Measurements from ENCODE around the gene TNFAIP2. TPM values are rescaled to one million over a fixed set of nuclear protein-coding genes. Genes with fewer than 3 reads are reported as not detected.

TNFAIP2 gene
- polyA plus RNA-seq, 2 donors = 93.7 to 219 TPM

- Histone ChIP-seq H3K27me3 (ENCODE audit: control insufficient read depth in 1 of 2, insufficient read depth in 2 of 2, low read length in 2 of 2) (no peaks in the 10 kb centered on the region), H3K4me1 (ENCODE audit: control insufficient read depth in 2 of 2, insufficient read depth in 2 of 2, low read length in 1 of 2) (peaks cover 12 to 27% of the 10 kb centered on the region in 2 donors), H3K4me3 (ENCODE audit: low read depth in 1 of 2, low read length in 2 of 2) (no peak overlapping the region), H3K27ac (ENCODE audit: low read depth in 2 of 2, low read length in 1 of 2) (no peak overlapping the region), H3K9me3 (ENCODE audit: control insufficient read depth in 2 of 2, insufficient read depth in 1 of 2, low read depth in 1 of 2, low read length in 1 of 2) (no peaks in the 10 kb centered on the region), H3K36me3 (ENCODE audit: control insufficient read depth in 2 of 2, insufficient read depth in 2 of 2, low read length in 1 of 2) (peaks cover 0 to 37% of the 10 kb centered on the region in 2 donors)
- WGBS, 2 donors = 46 to 69% methylated on average over 2 of the region's 2 CpGs
Measured at GRCh38 chr14:103134405-103134804, 11.1 kb downstream of the TNFAIP2 start.

- no peak overlapping the region for H3K27ac ChIP-seq (ENCODE audit: low read depth in 2 of 2, low read length in 1 of 2)
- peaks cover 12 to 22% of the 10 kb centered on the region in 2 donors for H3K4me1 ChIP-seq (ENCODE audit: control insufficient read depth in 2 of 2, insufficient read depth in 2 of 2, low read length in 1 of 2)
- H3K9me3 ChIP-seq (ENCODE audit: control insufficient read depth in 2 of 2, insufficient read depth in 1 of 2, low read depth in 1 of 2, low read length in 1 of 2) = no peaks in the 10 kb centered on the region
- H3K27me3 ChIP-seq (ENCODE audit: control insufficient read depth in 1 of 2, insufficient read depth in 2 of 2, low read length in 2 of 2) = no peaks in the 10 kb centered on the region
- no peak overlapping the region for H3K4me3 ChIP-seq (ENCODE audit: low read depth in 1 of 2, low read length in 2 of 2)
- WGBS, 2 donors = 96% methylated on average over 13 to 14 of the region's 14 CpGs
- peaks cover 0 to 34% of the 10 kb centered on the region in 2 donors for H3K36me3 ChIP-seq (ENCODE audit: control insufficient read depth in 2 of 2, insufficient read depth in 2 of 2, low read length in 1 of 2)
Measured at GRCh38 chr14:103134919-103135318, 11.7 kb downstream of the TNFAIP2 start.

GRCh38 chr14:103135333-103136260 is 12.3 kb downstream of the TNFAIP2 start:
- WGBS, 2 donors = 83 to 85% methylated on average over 26 of the region's 26 CpGs
- H3K27ac ChIP-seq (ENCODE audit: low read depth in 2 of 2, low read length in 1 of 2) = peak overlapping the region; percentile 67 to 83

GRCh38 chr14:103136388-103137271 is 13.4 kb downstream of the TNFAIP2 start:
- 51 to 59% methylated on average over 20 of the region's 20 CpGs for WGBS, 2 donors
- no peaks in the 10 kb centered on the region for H3K27me3 ChIP-seq (ENCODE audit: control insufficient read depth in 1 of 2, insufficient read depth in 2 of 2, low read length in 2 of 2)
- no peaks in the 10 kb centered on the region for H3K9me3 ChIP-seq (ENCODE audit: control insufficient read depth in 2 of 2, insufficient read depth in 1 of 2, low read depth in 1 of 2, low read length in 1 of 2)
- H3K4me3 ChIP-seq (ENCODE audit: low read depth in 1 of 2, low read length in 2 of 2) = no peak overlapping the region
- peaks cover 0 to 29% of the 10 kb centered on the region in 2 donors for H3K36me3 ChIP-seq (ENCODE audit: control insufficient read depth in 2 of 2, insufficient read depth in 2 of 2, low read length in 1 of 2)
- peak overlapping the region; percentile 86 to 97 for H3K27ac ChIP-seq (ENCODE audit: low read depth in 2 of 2, low read length in 1 of 2)
- peaks cover 4 to 12% of the 10 kb centered on the region in 2 donors for H3K4me1 ChIP-seq (ENCODE audit: control insufficient read depth in 2 of 2, insufficient read depth in 2 of 2, low read length in 1 of 2)

More at GRCh38 chr14:103135333-103136260, 12.3 kb downstream of the TNFAIP2 start:
- no peaks in the 10 kb centered on the region for H3K9me3 ChIP-seq (ENCODE audit: control insufficient read depth in 2 of 2, insufficient read depth in 1 of 2, low read depth in 1 of 2, low read length in 1 of 2)
- H3K4me3 ChIP-seq (ENCODE audit: low read depth in 1 of 2, low read length in 2 of 2) = no peak overlapping the region
- H3K36me3 ChIP-seq (ENCODE audit: control insufficient read depth in 2 of 2, insufficient read depth in 2 of 2, low read length in 1 of 2) = peaks cover 0 to 29% of the 10 kb centered on the region in 2 donors
- no peaks in the 10 kb centered on the region for H3K27me3 ChIP-seq (ENCODE audit: control insufficient read depth in 1 of 2, insufficient read depth in 2 of 2, low read length in 2 of 2)
- H3K4me1 ChIP-seq (ENCODE audit: control insufficient read depth in 2 of 2, insufficient read depth in 2 of 2, low read length in 1 of 2) = peaks cover 6 to 17% of the 10 kb centered on the region in 2 donors

- H3K4me1 ChIP-seq (ENCODE audit: control insufficient read depth in 2 of 2, insufficient read depth in 2 of 2, low read length in 1 of 2) = peaks cover 4 to 12% of the 10 kb centered on the region in 2 donors
Measured at GRCh38 chr14:103137689-103138300, 14.5 kb downstream of the TNFAIP2 start.

GRCh38 chr14:103138301-103139131 is 15.3 kb downstream of the TNFAIP2 start:
- Histone ChIP-seq H3K4me3 (ENCODE audit: low read depth in 1 of 2, low read length in 2 of 2) (peak overlapping the region; percentile 10 to 21), H3K27ac (ENCODE audit: low read depth in 2 of 2, low read length in 1 of 2) (peak overlapping the region; percentile 86 to 90), H3K27me3 (ENCODE audit: control insufficient read depth in 1 of 2, insufficient read depth in 2 of 2, low read length in 2 of 2) (no peaks in the 10 kb centered on the region), H3K4me1 (ENCODE audit: control insufficient read depth in 2 of 2, insufficient read depth in 2 of 2, low read length in 1 of 2) (peaks cover 4 to 12% of the 10 kb centered on the region in 2 donors), H3K9me3 (ENCODE audit: control insufficient read depth in 2 of 2, insufficient read depth in 1 of 2, low read depth in 1 of 2, low read length in 1 of 2) (no peaks in the 10 kb centered on the region), H3K36me3 (ENCODE audit: control insufficient read depth in 2 of 2, insufficient read depth in 2 of 2, low read length in 1 of 2) (peaks cover 0 to 15% of the 10 kb centered on the region in 2 donors)
- WGBS, 2 donors = 41 to 44% methylated on average over 54 to 66 of the region's 66 CpGs

More at GRCh38 chr14:103137689-103138300, 14.5 kb downstream of the TNFAIP2 start:
- Histone ChIP-seq H3K27me3 (ENCODE audit: control insufficient read depth in 1 of 2, insufficient read depth in 2 of 2, low read length in 2 of 2) (no peaks in the 10 kb centered on the region), H3K9me3 (ENCODE audit: control insufficient read depth in 2 of 2, insufficient read depth in 1 of 2, low read depth in 1 of 2, low read length in 1 of 2) (no peaks in the 10 kb centered on the region), H3K27ac (ENCODE audit: low read depth in 2 of 2, low read length in 1 of 2) (peak overlapping the region; percentile 86 to 90), H3K4me3 (ENCODE audit: low read depth in 1 of 2, low read length in 2 of 2) (no peak overlapping the region), H3K36me3 (ENCODE audit: control insufficient read depth in 2 of 2, insufficient read depth in 2 of 2, low read length in 1 of 2) (peaks cover 0 to 22% of the 10 kb centered on the region in 2 donors)
- WGBS, 2 donors = 81 to 84% methylated on average over 22 of the region's 22 CpGs

- Histone ChIP-seq H3K36me3 (ENCODE audit: control insufficient read depth in 2 of 2, insufficient read depth in 2 of 2, low read length in 1 of 2) (peaks cover 0 to 9% of the 10 kb centered on the region in 2 donors), H3K9me3 (ENCODE audit: control insufficient read depth in 2 of 2, insufficient read depth in 1 of 2, low read depth in 1 of 2, low read length in 1 of 2) (no peaks in the 10 kb centered on the region), H3K4me1 (ENCODE audit: control insufficient read depth in 2 of 2, insufficient read depth in 2 of 2, low read length in 1 of 2) (peaks cover 4 to 12% of the 10 kb centered on the region in 2 donors), H3K27me3 (ENCODE audit: control insufficient read depth in 1 of 2, insufficient read depth in 2 of 2, low read length in 2 of 2) (no peaks in the 10 kb centered on the region), H3K27ac (ENCODE audit: low read depth in 2 of 2, low read length in 1 of 2) (peak overlapping the region; percentile 86 to 90), H3K4me3 (ENCODE audit: low read depth in 1 of 2, low read length in 2 of 2) (peak overlapping the region; percentile 10 to 21)
- 65 to 66% methylated on average over 29 of the region's 29 CpGs for WGBS, 2 donors
Measured at GRCh38 chr14:103139132-103140025, 16.1 kb downstream of the TNFAIP2 start.
